ENCODE data around the gene CMKLR1.

Gene CMKLR1

GRCh38 chr12:108309674-108310312 lies 29.3 kb downstream of the CMKLR1 start:
- Histone ChIP-seq H3K4me2 (ENCODE audit: low read length) (no peak overlapping the region), H3K4me1 (ENCODE audit: control insufficient read depth, insufficient read depth, low read length) (peaks cover 62% of the 10 kb centered on the region), H3K36me3 (ENCODE audit: insufficient read depth, low read length) (peaks cover 13% of the 10 kb centered on the region), H3K4me3 (ENCODE audit: low read length) (no peak overlapping the region), H3K9me3 (replicated peaks; ENCODE audit: low read length) (no peaks in the 10 kb centered on the region), H3K9ac (ENCODE audit: low read depth, low read length) (no peak overlapping the region), H3K27me3 (ENCODE audit: control insufficient read depth, insufficient read depth, low read length) (no peaks in the 10 kb centered on the region)

GRCh38 chr12:108308395-108309085 lies 30.6 kb downstream of the CMKLR1 start:
- H3K9ac ChIP-seq (ENCODE audit: low read depth, low read length): peak overlapping the region; percentile 84
- H3K9me3 ChIP-seq (replicated peaks; ENCODE audit: low read length): no peaks in the 10 kb centered on the region
- peak overlapping the region; percentile 12 for H3K4me3 ChIP-seq (ENCODE audit: low read length)
- no peaks in the 10 kb centered on the region for H3K27me3 ChIP-seq (ENCODE audit: control insufficient read depth, insufficient read depth, low read length)
- peaks cover 13% of the 10 kb centered on the region for H3K36me3 ChIP-seq (ENCODE audit: insufficient read depth, low read length)
- H3K4me1 ChIP-seq (ENCODE audit: control insufficient read depth, insufficient read depth, low read length): peaks cover 64% of the 10 kb centered on the region
- no peak overlapping the region for H3K4me2 ChIP-seq (ENCODE audit: low read length)

GRCh38 chr12:108307006-108307405 lies 32.1 kb downstream of the CMKLR1 start:
- peaks cover 68% of the 10 kb centered on the region for H3K4me1 ChIP-seq (ENCODE audit: control insufficient read depth, insufficient read depth, low read length)
- peak overlapping the region; percentile 71 for H3K4me2 ChIP-seq (ENCODE audit: low read length)
- H3K9ac ChIP-seq (ENCODE audit: low read depth, low read length): peak overlapping the region; percentile 95
- H3K27me3 ChIP-seq (ENCODE audit: control insufficient read depth, insufficient read depth, low read length): no peaks in the 10 kb centered on the region
- H3K9me3 ChIP-seq (replicated peaks; ENCODE audit: low read length): no peaks in the 10 kb centered on the region
- H3K36me3 ChIP-seq (ENCODE audit: insufficient read depth, low read length): peaks cover 12% of the 10 kb centered on the region
- peak overlapping the region; percentile 23 for H3K4me3 ChIP-seq (ENCODE audit: low read length)

- H3K4me1 ChIP-seq (ENCODE audit: control insufficient read depth, insufficient read depth, low read length): peaks cover 69% of the 10 kb centered on the region
- H3K9ac ChIP-seq (ENCODE audit: low read depth, low read length): peak overlapping the region; percentile 95
Measured at GRCh38 chr12:108306506-108306905, 32.6 kb downstream of the CMKLR1 start.

GRCh38 chr12:108305991-108306501 lies 33.1 kb downstream of the CMKLR1 start:
- Histone ChIP-seq H3K4me2 (ENCODE audit: low read length) (peak overlapping the region; percentile 81), H3K9me3 (replicated peaks; ENCODE audit: low read length) (no peaks in the 10 kb centered on the region), H3K27me3 (ENCODE audit: control insufficient read depth, insufficient read depth, low read length) (no peaks in the 10 kb centered on the region), H3K36me3 (ENCODE audit: insufficient read depth, low read length) (peaks cover 9% of the 10 kb centered on the region), H3K4me3 (ENCODE audit: low read length) (peak overlapping the region; percentile 53), H3K4me1 (ENCODE audit: control insufficient read depth, insufficient read depth, low read length) (peaks cover 69% of the 10 kb centered on the region), H3K9ac (ENCODE audit: low read depth, low read length) (peak overlapping the region; percentile 95)

More at GRCh38 chr12:108306506-108306905, 32.6 kb downstream of the CMKLR1 start:
- peaks cover 9% of the 10 kb centered on the region for H3K36me3 ChIP-seq (ENCODE audit: insufficient read depth, low read length)
- H3K9me3 ChIP-seq (replicated peaks; ENCODE audit: low read length): no peaks in the 10 kb centered on the region
- H3K4me2 ChIP-seq (ENCODE audit: low read length): peak overlapping the region; percentile 71
- H3K4me3 ChIP-seq (ENCODE audit: low read length): peak overlapping the region; percentile 12
- H3K27me3 ChIP-seq (ENCODE audit: control insufficient read depth, insufficient read depth, low read length): no peaks in the 10 kb centered on the region

GRCh38 chr12:108305520-108305919 lies 33.6 kb downstream of the CMKLR1 start:
- H3K27me3 ChIP-seq (ENCODE audit: control insufficient read depth, insufficient read depth, low read length): no peaks in the 10 kb centered on the region
- peaks cover 69% of the 10 kb centered on the region for H3K4me1 ChIP-seq (ENCODE audit: control insufficient read depth, insufficient read depth, low read length)
- peaks cover 9% of the 10 kb centered on the region for H3K36me3 ChIP-seq (ENCODE audit: insufficient read depth, low read length)
- H3K9me3 ChIP-seq (replicated peaks; ENCODE audit: low read length): no peaks in the 10 kb centered on the region
- peak overlapping the region; percentile 95 for H3K9ac ChIP-seq (ENCODE audit: low read depth, low read length)
- peak overlapping the region; percentile 81 for H3K4me2 ChIP-seq (ENCODE audit: low read length)
- peak overlapping the region; percentile 53 for H3K4me3 ChIP-seq (ENCODE audit: low read length)

GRCh38 chr12:108304633-108305032 lies 34.5 kb downstream of the CMKLR1 start:
- H3K27me3 ChIP-seq (ENCODE audit: control insufficient read depth, insufficient read depth, low read length): no peaks in the 10 kb centered on the region
- H3K4me3 ChIP-seq (ENCODE audit: low read length): peak overlapping the region; percentile 26
- H3K4me1 ChIP-seq (ENCODE audit: control insufficient read depth, insufficient read depth, low read length): peaks cover 69% of the 10 kb centered on the region
- H3K9ac ChIP-seq (ENCODE audit: low read depth, low read length): peak overlapping the region; percentile 95
- H3K9me3 ChIP-seq (replicated peaks; ENCODE audit: low read length): no peaks in the 10 kb centered on the region
- H3K36me3 ChIP-seq (ENCODE audit: insufficient read depth, low read length): peaks cover 8% of the 10 kb centered on the region
- peak overlapping the region; percentile 81 for H3K4me2 ChIP-seq (ENCODE audit: low read length)

GRCh38 chr12:108303703-108304102 lies 35.4 kb downstream of the CMKLR1 start:
- H3K9ac ChIP-seq (ENCODE audit: low read depth, low read length): peak overlapping the region; percentile 95
- no peak overlapping the region for H3K4me3 ChIP-seq (ENCODE audit: low read length)
- H3K27me3 ChIP-seq (ENCODE audit: control insufficient read depth, insufficient read depth, low read length): no peaks in the 10 kb centered on the region
- H3K4me1 ChIP-seq (ENCODE audit: control insufficient read depth, insufficient read depth, low read length): peaks cover 63% of the 10 kb centered on the region
- no peak overlapping the region for H3K4me2 ChIP-seq (ENCODE audit: low read length)
- H3K9me3 ChIP-seq (replicated peaks; ENCODE audit: low read length): no peaks in the 10 kb centered on the region
- H3K36me3 ChIP-seq (ENCODE audit: insufficient read depth, low read length): peaks cover 13% of the 10 kb centered on the region

GRCh38 chr12:108302403-108303311 lies 36.5 kb downstream of the CMKLR1 start:
- Histone ChIP-seq H3K27me3 (ENCODE audit: control insufficient read depth, insufficient read depth, low read length) (no peaks in the 10 kb centered on the region), H3K9me3 (replicated peaks; ENCODE audit: low read length) (no peaks in the 10 kb centered on the region), H3K36me3 (ENCODE audit: insufficient read depth, low read length) (peaks cover 13% of the 10 kb centered on the region), H3K4me3 (ENCODE audit: low read length) (no peak overlapping the region), H3K4me1 (ENCODE audit: control insufficient read depth, insufficient read depth, low read length) (peaks cover 53% of the 10 kb centered on the region), H3K4me2 (ENCODE audit: low read length) (peak overlapping the region; percentile 19), H3K9ac (ENCODE audit: low read depth, low read length) (peak overlapping the region; percentile 95)

- peaks cover 11% of the 10 kb centered on the region for H3K36me3 ChIP-seq (ENCODE audit: insufficient read depth, low read length)
- peaks cover 48% of the 10 kb centered on the region for H3K4me1 ChIP-seq (ENCODE audit: control insufficient read depth, insufficient read depth, low read length)
- no peak overlapping the region for H3K4me2 ChIP-seq (ENCODE audit: low read length)
- no peak overlapping the region for H3K9ac ChIP-seq (ENCODE audit: low read depth, low read length)
- no peaks in the 10 kb centered on the region for H3K9me3 ChIP-seq (replicated peaks; ENCODE audit: low read length)
- H3K4me3 ChIP-seq (ENCODE audit: low read length): no peak overlapping the region
- no peaks in the 10 kb centered on the region for H3K27me3 ChIP-seq (ENCODE audit: control insufficient read depth, insufficient read depth, low read length)
Measured at GRCh38 chr12:108302016-108302402, 37.1 kb downstream of the CMKLR1 start.

GRCh38 chr12:108301346-108301745 lies 37.8 kb downstream of the CMKLR1 start:
- H3K4me3 ChIP-seq (ENCODE audit: low read length): no peak overlapping the region
- H3K36me3 ChIP-seq (ENCODE audit: insufficient read depth, low read length): peaks cover 11% of the 10 kb centered on the region
- H3K27me3 ChIP-seq (ENCODE audit: control insufficient read depth, insufficient read depth, low read length): no peaks in the 10 kb centered on the region
- H3K4me1 ChIP-seq (ENCODE audit: control insufficient read depth, insufficient read depth, low read length): peaks cover 42% of the 10 kb centered on the region
- H3K9ac ChIP-seq (ENCODE audit: low read depth, low read length): no peak overlapping the region
- no peaks in the 10 kb centered on the region for H3K9me3 ChIP-seq (replicated peaks; ENCODE audit: low read length)
- H3K4me2 ChIP-seq (ENCODE audit: low read length): no peak overlapping the region
